PC-9 (cell line): Measurements from ENCODE around the gene SHISAL1. TPM values are rescaled to one million over a fixed set of nuclear protein-coding genes. Genes with fewer than 3 reads are reported as not detected.

Experiments used
- BruUV-seq: library from RNA; stranded (reverse); fragments of 400-500 nt; replicated peaks from 2 replicates; lab custom pipeline; 2021; lab: Mats Ljungman, UMichigan
- CTCF ChIA-PET: fragments of 300-600 bp; sonication (Branson Sonifier 250); formaldehyde crosslinking; loops from one replicate; lab custom pipeline; 2022; ENCODE audit warnings: antibody characterized with exemption; lab: Charles Lee
- POLR2A ChIA-PET: fragments of 300-600 bp; sonication (Branson Sonifier 250); formaldehyde crosslinking; loops from one replicate; lab custom pipeline; 2022; ENCODE audit warnings: antibody characterized with exemption; ENCODE audit not compliant: unreplicated experiment; lab: Charles Lee
- DNase-seq, 2 experiments: peaks; one replicate each; pipeline versions ENCODE4 v3.0.0 to v3.0.0-alpha.2; 2015 to 2022; ENCODE audit warnings: mixed read lengths in 1 of 2
- H2AFZ ChIP-seq: fragments of 200-600 bp; sonication (generic); 2 replicates; pipeline ENCODE4 v1.8.1; 2017; ENCODE audit warnings: antibody characterized with exemption
- H3F3A ChIP-seq: fragments of 200-600 bp; sonication (generic); 2 replicates; pipeline ENCODE4 v1.8.1; 2017; ENCODE audit warnings: antibody characterized with exemption, mild to moderate bottlenecking, low read depth; ENCODE audit not compliant: insufficient read depth
- H3K27ac ChIP-seq: fragments of 200-600 bp; sonication (generic); 2 replicates; pipeline ENCODE4 v1.6.1; 2016; ENCODE audit warnings: mixed run types
- H3K27me3 ChIP-seq: fragments of 200-600 bp; sonication (generic); 2 replicates; pipeline ENCODE4 v1.6.1; 2016; ENCODE audit warnings: low read depth, mixed run types; ENCODE audit not compliant: insufficient read depth
- H3K36me3 ChIP-seq: fragments of 200-600 bp; sonication (generic); 2 replicates; pipeline ENCODE4 v1.6.1; 2016; ENCODE audit warnings: low read depth, mixed run types
- H3K4me1 ChIP-seq: fragments of 200-600 bp; sonication (generic); replicated peaks from 2 replicates; pipeline ENCODE4 v1.6.1; 2016; ENCODE audit warnings: mixed run types; ENCODE audit not compliant: insufficient read depth
- H3K4me2 ChIP-seq: fragments of 200-600 bp; sonication (generic); 2 replicates; pipeline ENCODE4 v1.6.1; 2017; ENCODE audit warnings: mixed run types
- H3K4me3 ChIP-seq: fragments of 200-600 bp; sonication (generic); 2 replicates; pipeline ENCODE4 v1.6.1; 2016; ENCODE audit warnings: mixed run types
- H3K79me2 ChIP-seq: fragments of 200-600 bp; sonication (generic); 2 replicates; pipeline ENCODE4 v1.6.1; 2017; ENCODE audit warnings: low read depth, mixed run types
- H3K9me2 ChIP-seq: fragments of 200-600 bp; sonication (generic); 2 replicates; pipeline ENCODE4 v1.8.1; 2017; ENCODE audit warnings: mild to moderate bottlenecking; ENCODE audit not compliant: insufficient read depth
- H3K9me3 ChIP-seq: fragments of 200-600 bp; sonication (generic); 2 replicates; pipeline ENCODE4 v1.8.1; 2016; ENCODE audit warnings: low read depth; ENCODE audit not compliant: insufficient read depth
- H4K20me1 ChIP-seq: fragments of 200-600 bp; sonication (generic); 2 replicates; pipeline ENCODE4 v1.8.1; 2017; ENCODE audit not compliant: insufficient read depth
- EZH2 ChIP-seq: fragments of 200-600 bp; sonication (generic); IDR thresholded peaks from 2 replicates; pipeline ENCODE4 v1.8.0; 2017; ENCODE audit warnings: antibody characterized with exemption, low read depth
- intact Hi-C: fragments of 100-400 bp; cut with micrococcal nuclease; formaldehyde crosslinking; loops from one replicate; pipeline ENCODE4 v1.10.0; 2022; ENCODE audit not compliant: unreplicated experiment
- total RNA-seq: library from RNA; stranded (reverse); gene quantifications from 2 replicates; pipeline ENCODE4 v1.2.3, GENCODE V29; 2021
- TF ChIP-seq, protein P1 (sequence below): fragments of 200-600 bp; sonication (generic); conservative IDR thresholded peaks from 2 replicates; pipeline ENCODE4 v1.6.1; 2017; ENCODE audit warnings: mixed run types, antibody characterized with exemption, mild to moderate bottlenecking, moderate library complexity

SHISAL1 gene
- total RNA-seq, 1 experiment from 2014 or later, result 0.94 TPM

DNA sequence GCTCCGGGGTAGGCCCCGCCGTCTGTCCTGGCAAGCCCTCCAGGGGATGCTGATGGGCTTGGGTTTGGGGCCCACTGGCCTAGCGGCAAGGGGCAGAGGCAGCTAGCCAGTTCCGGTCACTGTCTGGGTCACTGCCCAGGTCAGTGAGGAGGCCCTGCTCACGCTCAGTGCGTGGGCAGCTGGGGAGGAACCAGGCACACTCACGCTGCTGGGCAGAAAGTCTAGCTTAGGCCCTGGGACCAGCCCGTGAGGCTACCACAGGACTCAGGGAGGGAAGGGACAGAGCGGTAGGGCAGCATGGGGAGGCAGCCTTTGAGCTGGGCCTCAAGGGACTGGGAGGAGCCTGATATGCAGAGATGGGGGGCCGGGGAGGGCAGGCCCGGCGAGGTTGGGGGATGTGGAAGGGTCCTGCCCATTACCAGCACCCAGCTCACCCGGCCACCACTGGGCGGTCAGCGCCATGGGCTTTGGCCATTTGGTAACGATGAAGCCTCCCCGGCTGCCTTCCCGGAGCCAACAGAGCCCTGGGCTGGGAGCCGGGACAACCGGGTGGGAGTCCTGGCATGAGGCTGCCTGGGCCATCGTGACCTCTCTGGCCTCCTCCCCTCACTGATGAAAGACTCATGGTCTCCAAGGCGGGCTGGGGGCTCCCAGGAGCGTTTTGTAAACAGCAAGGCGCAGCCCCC lies 14.2 kb downstream of the SHISAL1 start:
- CTCF ChIA-PET, result no interaction called here
- no peaks in the 10 kb centered on the region for H3K79me2 ChIP-seq
- H3K4me2 ChIP-seq, result no peak overlapping the region
- H4K20me1 ChIP-seq, result no peaks in the 10 kb centered on the region
- TF ChIP-seq, protein P1, sequence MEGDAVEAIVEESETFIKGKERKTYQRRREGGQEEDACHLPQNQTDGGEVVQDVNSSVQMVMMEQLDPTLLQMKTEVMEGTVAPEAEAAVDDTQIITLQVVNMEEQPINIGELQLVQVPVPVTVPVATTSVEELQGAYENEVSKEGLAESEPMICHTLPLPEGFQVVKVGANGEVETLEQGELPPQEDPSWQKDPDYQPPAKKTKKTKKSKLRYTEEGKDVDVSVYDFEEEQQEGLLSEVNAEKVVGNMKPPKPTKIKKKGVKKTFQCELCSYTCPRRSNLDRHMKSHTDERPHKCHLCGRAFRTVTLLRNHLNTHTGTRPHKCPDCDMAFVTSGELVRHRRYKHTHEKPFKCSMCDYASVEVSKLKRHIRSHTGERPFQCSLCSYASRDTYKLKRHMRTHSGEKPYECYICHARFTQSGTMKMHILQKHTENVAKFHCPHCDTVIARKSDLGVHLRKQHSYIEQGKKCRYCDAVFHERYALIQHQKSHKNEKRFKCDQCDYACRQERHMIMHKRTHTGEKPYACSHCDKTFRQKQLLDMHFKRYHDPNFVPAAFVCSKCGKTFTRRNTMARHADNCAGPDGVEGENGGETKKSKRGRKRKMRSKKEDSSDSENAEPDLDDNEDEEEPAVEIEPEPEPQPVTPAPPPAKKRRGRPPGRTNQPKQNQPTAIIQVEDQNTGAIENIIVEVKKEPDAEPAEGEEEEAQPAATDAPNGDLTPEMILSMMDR, result no peak
- no peak for TF ChIP-seq EZH2
- no peak overlapping the region for H3K27ac ChIP-seq
- no peaks in the 10 kb centered on the region; the same call in 1 of the 2 replicates for H3K9me3 ChIP-seq
- H3K9me2 ChIP-seq, result no peaks in the 10 kb centered on the region
- H3F3A ChIP-seq, result no peaks in the 10 kb centered on the region
- no peak for DNase-seq
- no TSS peak for BruUV-seq
- H2AFZ ChIP-seq, result no peak overlapping the region
- intact Hi-C loops, result no loop called here
- H3K36me3 ChIP-seq, result no peaks in the 10 kb centered on the region
- H3K4me1 ChIP-seq, result no peaks in the 10 kb centered on the region
- H3K27me3 ChIP-seq, result no peaks in the 10 kb centered on the region
- POLR2A ChIA-PET, result no interaction called here
- no peak overlapping the region for H3K4me3 ChIP-seq

DNA sequence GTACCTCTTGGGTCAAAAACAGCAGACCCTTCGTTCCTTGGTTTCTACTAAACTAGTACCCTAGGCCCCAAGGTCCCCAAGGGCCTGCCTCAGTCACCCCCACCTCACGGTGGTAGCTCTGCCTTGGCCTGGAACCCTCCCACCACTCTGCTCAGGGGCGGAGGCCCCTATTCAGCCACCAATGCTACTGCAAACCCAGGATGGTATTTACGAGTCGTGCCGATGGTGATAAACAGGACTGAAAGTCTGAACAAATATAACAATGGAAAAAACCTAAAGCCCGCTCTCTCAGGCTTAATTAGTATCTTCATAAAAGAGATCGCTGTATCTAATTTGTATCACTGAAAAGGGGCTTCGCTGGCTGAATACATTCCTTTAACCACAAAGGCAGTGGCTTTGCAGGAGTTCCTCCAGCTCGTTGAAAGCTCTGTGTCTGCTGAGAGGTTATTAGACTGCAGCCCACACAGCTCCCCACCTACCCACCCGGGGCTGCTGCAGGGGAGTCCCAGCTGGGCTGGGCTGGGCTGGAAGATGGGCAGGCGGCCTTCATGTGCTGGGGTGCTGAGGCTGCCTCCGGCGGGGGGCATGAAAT lies 15.2 kb downstream of the SHISAL1 start:
- H3K79me2 ChIP-seq, result no peaks in the 10 kb centered on the region
- no peak for DNase-seq
- H3K27ac ChIP-seq, result no peak overlapping the region
- intact Hi-C loops, result no loop called here
- no TSS peak for BruUV-seq
- H3K9me3 ChIP-seq, result no peaks in the 10 kb centered on the region; the same call in 1 of the 2 replicates
- H4K20me1 ChIP-seq, result no peaks in the 10 kb centered on the region
- TF ChIP-seq, protein P1, result no peak
- TF ChIP-seq EZH2, result no peak
- H3K27me3 ChIP-seq, result no peaks in the 10 kb centered on the region
- no peaks in the 10 kb centered on the region for H3F3A ChIP-seq
- no peaks in the 10 kb centered on the region for H3K9me2 ChIP-seq
- H3K4me3 ChIP-seq, result no peak overlapping the region
- H3K36me3 ChIP-seq, result no peaks in the 10 kb centered on the region
- no peak overlapping the region for H2AFZ ChIP-seq
- ChIA-PET POLR2A (no interaction called here), CTCF (no interaction called here)
- H3K4me1 ChIP-seq, result no peaks in the 10 kb centered on the region
- no peak overlapping the region for H3K4me2 ChIP-seq

DNA sequence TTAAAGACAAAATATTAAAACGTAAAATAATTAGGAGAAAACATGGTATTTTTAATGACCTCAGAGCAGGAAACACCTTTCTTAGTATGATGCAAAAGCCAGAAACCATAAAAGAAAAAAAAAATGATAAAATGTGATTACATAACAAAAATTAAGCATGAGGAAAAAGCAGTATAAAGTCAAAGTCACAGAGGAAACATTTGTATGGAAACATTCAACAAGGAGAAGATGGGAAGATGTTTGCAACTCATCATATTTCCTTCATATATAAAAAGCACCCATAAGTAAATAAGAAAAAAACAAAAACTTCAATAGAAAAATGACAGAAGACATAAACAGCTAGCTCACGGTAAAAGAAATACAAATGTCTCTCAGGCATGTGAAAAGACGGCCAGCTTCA lies 17.3 kb downstream of the SHISAL1 start:
- Histone ChIP-seq H3K9me2 (no peaks in the 10 kb centered on the region), H3K4me3 (no peak overlapping the region), H3K79me2 (no peaks in the 10 kb centered on the region), H3K36me3 (no peaks in the 10 kb centered on the region), H3K27ac (no peak overlapping the region), H4K20me1 (no peaks in the 10 kb centered on the region), H3K27me3 (no peaks in the 10 kb centered on the region), H3K4me2 (no peak overlapping the region), H3K9me3 (no peaks in the 10 kb centered on the region; the same call in 1 of the 2 replicates), H2AFZ (no peak overlapping the region), H3F3A (no peaks in the 10 kb centered on the region), H3K4me1 (no peaks in the 10 kb centered on the region)
- DNase-seq, result no peak
- no peak for TF ChIP-seq EZH2
- TF ChIP-seq, protein P1, result no peak
- POLR2A ChIA-PET, result no interaction called here
- no TSS peak for BruUV-seq
- intact Hi-C loops, result no loop called here
- CTCF ChIA-PET, result no interaction called here
